CD4-positive, alpha-beta T cell treated with Interleukin-17A for 1 hour (primary cell): Measurements from ENCODE around the gene SLC24A3.

Experiments used
- DNase-seq: peaks from one replicate; pipeline ENCODE4 v3.0.0-alpha.2; 2020

Gene SLC24A3

DNA sequence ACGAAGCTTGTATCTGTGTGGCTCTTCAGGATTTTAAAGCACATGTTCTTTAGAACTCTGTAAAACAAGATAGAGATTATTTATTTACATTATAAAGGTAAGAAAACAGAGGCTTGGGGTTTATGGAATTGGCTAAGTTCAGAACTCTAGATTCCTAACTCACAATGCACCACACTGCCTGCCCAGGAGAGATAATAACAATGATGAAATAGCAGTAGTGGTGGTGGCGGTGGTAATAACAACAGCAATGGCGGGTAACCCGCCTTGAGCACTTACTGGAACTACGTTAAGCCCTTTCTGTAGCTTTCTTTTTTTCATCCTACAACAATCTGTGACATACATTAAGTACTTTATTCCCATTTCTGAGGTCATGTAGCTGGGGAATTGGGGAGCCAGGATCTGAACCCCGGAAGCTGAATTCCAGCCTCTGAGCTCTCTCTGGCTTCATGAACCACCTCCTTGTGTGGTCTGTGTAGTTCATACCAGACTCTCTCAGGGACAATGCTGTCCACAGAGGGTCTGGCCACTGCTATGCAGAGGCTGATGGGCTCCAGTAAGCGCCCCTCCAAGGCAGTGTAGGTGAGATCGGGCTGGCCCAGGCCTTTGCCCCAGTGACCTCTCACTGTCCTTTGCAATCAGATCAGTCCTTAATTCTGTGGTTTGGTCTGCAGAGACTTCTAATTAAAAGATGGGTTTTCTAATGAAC, 260.9 kb downstream of the SLC24A3 start:
- DNase-seq, result no peak

DNA sequence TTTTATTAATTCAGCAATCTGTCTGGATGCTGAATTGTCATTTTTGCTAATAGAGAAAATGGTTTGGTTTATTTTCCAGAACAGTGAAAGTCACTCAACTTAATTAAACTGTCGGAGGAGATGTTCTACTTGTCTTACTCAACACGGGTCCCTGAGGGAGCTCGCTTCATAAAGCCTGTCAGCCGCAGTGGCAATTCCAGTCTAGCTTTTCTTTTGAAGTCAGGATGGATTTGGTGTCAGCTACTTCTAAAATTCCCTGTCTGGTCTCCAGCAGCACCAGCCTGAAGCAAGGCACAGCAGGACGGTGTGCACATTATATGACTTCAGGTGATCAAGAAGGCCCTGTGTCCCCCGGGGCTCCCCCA, 261.5 kb downstream of the SLC24A3 start:
- DNase-seq, result no peak

DNA sequence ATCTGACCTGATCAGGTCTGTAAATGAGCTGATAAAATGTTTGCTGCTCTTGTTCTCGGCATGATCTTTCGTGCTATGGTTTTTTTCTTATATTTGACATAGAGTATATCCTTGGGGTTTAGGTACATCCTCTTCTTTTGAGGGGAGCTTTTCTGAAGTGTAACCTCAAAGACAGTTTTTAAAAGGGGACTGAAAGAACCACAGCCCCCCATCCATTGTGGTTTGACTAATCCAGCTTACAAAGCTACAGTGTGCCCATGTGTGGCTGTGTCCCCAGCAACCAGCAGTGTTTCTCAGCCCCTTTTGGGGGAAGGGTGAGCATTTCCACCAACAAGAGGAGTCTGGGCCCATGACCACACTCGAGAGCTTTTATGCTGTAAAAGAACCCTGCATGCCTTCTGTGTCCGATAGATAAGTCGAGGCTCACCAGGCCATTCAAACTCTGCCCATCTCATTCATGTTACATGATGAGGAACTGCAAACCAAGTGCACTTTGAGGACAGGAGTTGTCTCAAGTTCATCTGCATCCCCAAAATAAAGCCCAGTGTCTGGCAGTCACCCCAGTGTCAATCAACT, 266.0 kb downstream of the SLC24A3 start:
- no peak for DNase-seq

DNA sequence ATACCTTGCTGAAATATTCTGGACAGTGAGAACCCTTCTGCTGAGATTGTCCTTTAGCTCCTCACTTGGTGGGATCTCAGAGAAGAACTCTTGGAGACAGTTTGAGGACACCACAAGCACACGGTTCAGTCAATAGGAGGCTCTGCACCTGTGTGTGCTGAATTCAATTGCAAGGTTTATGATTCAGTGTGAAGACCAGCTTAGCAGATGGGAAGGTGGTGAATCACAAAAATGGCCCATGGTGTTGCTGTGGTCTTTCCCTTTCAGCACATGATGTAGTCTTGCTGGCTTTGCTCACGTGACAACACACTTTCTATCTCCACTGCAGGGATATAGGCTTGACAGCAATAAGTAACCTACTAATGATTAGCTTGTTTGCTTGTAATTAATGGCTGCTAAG, 270.3 kb downstream of the SLC24A3 start:
- no peak for DNase-seq

DNA sequence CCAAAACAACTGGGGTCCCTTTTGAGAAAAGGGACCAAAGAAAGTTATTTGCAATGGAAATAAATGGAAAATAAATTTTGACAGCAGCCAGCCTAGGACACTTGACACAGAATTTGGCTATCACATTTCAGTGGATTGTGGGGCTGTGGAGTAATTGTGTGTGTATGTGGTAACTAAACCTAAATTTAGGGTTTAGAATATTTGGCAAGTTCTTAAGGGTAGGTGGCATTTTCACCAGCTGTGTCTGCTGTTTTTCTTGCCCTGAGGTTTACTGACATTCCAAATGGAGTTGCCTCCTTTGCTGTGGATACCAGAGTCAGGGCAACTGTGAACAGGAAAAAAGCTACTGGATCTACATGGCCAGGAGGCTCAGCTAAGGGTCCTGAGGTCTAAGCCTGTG, 270.9 kb downstream of the SLC24A3 start:
- no peak for DNase-seq

DNA sequence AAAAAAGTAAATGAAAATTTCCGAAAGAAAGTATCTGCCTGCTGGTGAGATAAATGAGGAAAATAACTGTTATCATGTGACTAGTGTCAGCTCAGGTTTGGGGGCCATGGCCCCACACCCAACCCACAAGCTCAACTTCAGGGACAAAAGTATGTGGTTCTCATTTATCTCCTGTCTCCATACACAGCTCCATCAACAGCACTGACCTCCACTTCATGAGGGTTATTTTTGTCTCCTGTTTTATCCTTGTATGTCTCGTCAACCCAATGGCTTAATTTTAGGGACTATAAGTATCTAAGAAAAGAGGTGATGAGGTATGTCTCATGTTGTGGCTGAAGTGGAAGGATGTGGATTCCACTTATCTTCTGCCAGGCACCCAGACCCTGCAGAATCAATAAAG, 274.0 kb downstream of the SLC24A3 start:
- DNase-seq, result no peak

DNA sequence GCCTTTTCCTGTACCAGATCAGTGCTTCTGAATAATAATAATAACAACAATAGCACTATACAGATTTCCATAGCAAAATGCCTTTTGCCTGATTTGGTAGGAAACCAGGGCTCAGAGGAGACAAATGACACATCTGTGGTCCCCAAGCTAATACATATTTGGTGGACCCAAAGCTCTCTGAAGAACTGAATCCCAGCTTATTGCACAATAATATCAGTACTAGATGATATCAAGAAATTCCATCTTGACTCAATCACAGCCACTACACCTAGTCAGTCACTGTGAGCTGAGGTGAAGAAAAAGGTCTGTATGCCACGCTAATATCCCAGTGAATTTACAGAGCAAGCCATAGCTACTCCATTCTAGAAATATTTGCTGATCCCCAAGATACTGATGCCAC, 275.0 kb downstream of the SLC24A3 start:
- no peak for DNase-seq

DNA sequence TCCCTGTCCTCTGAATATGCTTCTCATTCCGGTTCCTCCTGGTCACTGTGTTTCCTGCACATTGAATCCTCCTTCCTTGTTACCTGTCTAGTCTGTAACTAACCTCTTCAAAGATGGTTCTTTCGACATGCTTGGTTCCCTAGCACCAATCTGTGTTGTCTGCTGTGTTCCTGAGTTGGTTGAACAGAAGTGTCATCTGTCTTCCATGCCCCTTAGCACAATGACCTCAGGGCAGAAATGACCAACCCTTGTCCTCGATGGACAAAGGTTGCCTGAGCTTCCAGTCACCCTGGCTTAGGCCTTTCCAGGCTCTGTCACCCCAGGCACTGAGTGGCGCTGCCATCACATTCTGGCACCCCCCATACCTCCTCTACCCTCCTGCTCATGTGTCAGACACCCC, 278.8 kb downstream of the SLC24A3 start:
- DNase-seq, result no peak

DNA sequence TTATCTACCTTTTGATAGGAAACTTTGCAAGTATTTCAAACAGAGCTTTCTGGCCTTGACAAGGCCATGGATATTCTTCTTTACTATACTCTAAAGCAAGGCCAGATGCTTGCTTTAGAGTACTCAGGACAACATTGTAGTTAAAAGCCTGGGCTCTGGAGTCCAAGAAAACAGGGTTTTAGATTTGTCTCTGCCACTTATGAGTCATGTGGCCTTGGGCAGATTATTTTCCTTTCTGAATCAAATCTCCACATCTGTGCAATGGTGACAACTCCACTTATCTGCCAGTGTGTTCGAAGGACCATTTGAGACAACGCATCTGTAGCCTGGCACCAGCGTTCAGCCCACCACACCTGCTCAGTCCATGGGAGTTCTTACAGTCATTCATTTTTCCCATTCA, 279.7 kb downstream of the SLC24A3 start:
- DNase-seq, result no peak

DNA sequence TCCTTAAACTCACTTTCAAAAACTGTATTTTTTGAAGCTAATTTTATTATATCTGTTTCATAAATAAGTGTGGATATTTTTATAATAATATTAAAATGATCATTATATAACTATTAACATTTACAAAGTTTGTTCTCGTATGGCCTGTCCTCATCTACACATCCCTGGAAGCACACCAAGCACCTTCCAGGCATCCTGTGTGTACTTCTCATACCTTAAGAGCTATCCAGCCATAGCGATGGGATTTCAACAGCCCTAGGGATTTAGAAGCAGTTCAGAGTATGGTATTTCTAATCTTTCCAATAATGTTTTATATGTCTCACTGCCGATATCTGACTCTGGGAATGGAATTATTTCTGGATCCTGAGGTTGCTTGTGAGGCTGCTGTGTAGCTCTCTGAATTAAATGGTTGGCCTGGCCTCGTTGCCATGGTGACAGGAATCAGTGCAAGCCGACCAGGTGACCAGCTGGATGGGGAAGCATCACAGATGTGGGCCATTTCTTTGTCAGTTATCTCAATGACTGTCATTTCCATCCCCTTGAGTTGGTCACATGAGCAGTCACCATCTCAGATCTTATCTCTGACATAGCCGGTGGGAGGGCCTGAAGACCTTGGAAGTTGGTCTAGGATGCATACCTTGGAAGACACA, 280.4 kb downstream of the SLC24A3 start:
- DNase-seq, result no peak

DNA sequence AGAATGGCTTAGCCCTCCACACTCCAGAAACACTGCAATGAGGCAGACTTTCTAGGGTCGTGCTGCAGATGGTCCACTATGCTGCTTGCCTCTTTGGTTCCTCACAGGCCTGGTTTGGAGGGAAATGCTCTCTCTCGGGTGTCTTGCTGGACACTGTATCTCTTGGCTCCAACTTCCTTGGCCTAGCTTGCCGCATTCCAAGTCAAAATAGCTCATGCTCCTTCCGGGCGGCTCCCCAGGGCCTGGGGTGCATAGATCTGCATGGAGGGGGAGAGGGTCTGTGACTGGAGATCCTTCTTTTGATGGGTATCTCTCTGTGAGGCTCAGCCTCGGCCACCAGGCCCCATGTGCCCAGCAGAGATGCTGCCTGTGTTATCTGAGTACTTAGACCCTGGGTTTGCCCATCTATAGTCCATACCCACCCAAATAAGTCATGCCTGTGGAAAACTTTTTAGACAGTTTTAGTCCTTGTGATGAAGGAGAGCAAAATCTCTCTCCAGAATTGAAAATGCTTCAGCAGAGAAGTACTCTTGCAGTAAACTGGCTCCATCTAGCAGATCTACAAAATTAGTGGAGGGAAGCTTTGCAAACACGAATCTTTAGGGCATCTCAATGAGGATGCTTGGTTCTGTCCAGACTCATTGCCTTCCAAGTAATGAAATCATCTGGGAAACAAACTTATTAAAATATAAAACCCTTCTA, 281.5 kb downstream of the SLC24A3 start:
- no peak for DNase-seq

DNA sequence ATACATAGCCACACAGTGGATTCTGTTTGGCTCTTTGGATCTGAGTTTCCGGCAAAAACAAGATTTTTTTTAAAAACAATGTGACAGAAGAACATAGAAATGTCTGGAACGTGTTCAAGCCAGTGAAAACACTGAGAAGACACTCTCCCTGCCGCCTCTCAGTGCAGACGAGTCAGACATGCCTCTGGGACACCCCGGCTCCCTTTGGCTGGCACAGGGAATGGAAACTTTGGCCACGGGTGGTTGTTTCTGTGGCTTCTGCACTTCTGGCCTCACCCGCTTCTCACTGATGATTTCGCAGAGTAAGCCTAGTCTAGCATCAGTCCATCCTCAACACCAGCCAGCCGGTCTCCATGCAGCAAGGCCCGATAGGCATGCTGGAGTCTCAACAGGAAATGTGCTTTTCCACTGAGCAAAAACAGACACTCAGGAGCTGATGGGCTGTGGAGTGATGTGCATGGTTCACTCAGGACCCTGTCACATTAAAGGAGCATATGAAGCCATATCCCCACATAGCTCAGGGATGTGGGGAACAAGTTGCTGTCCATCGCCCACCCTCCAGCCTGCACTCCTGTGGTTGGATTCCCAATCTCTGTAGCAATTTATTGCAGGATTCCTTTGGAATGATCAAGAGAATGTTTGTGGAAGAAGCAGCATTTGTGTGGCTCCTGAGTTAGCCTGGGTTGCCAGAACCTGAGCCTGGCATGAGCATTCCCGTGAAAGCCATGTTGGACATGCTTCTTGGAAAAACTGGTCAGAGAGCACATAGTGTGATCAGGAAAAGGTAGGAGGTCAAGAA, 283.7 kb downstream of the SLC24A3 start:
- no peak for DNase-seq

DNA sequence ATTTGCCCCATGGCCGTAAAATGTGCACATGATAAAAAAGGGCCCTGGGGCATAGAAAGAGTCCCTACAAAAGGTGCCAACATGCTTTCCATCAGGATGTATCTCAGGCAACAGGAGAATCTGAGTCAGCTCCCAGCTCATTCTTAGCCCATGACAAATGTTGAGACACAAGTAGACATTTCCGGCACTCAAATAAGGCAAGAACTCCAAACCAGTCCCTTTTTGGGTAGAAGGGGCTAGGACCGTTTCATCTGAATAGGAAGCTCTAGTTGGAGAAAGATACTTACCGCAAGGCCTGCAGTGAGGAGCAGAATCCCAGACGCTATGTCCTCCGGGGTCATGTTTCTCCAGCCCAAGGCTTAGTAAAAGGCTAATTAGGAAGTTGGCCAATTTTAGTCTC, 284.6 kb downstream of the SLC24A3 start:
- no peak for DNase-seq

DNA sequence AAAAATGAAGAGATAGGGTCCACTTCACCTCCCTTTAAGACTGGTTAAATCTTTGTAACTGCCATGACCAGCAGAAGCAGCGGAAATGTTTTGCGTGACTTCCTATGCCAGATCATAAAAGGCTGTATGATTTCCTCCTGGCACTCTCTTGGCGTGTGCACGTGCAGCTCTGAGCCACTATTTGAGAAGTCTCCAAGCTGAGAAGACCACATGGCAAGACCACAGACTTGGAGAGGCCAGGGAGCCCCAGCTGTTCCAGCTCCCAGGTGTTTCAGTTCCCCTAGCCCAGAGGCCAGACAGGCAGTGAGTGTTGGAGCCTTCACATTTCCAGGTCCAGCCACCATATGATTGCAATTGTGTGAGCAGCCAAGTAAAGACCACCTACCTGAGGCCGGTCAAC, 286.3 kb downstream of the SLC24A3 start:
- no peak for DNase-seq

DNA sequence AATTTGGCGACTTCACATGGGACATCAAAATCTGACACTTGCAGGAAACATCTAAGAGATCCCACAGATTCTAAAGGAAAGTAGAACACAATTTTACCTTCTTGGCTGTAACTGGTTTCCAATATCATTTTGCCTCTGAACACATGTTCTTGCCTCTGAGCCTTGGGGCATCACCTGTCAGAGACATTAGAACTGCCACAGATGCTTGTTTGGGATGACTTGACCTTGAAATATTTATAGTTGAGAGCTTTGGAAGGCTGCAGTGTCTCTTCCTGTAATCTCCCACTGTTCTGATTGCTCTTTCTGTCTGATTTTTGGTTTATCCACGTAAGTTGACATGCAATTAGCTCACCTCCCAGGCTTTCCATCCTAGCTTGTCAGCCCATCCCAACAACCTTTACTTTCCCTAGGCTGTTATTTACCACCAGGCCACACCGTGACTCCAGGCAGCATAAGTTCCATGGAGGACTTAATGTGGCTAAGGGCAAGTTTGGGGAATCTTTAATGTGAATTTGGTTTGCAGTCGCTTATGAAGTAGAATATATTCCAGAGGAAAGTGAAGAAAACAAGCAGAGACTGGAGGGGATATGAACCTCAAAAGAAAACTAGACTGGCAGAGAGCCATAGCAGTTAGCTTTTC, 289.2 kb downstream of the SLC24A3 start:
- no peak for DNase-seq

DNA sequence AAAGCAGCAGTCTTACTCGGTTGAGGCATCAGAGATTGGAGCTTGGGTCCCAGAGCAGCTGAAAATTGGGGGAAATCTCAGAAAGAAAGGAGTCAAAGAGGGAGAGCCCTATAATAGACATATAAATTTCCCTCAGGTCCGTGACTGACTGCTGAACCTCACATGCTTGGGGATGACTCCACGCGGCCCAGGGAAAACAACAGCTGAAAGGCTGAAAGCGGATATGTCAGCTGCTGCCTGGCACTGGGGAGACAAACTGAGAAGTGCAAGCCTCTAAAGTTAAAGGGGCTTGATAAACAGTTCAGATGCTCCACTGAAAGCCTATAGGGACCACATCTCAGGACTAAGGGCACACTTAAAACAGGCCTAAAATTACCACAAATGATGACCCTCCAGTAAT, 289.7 kb downstream of the SLC24A3 start:
- DNase-seq, result no peak

DNA sequence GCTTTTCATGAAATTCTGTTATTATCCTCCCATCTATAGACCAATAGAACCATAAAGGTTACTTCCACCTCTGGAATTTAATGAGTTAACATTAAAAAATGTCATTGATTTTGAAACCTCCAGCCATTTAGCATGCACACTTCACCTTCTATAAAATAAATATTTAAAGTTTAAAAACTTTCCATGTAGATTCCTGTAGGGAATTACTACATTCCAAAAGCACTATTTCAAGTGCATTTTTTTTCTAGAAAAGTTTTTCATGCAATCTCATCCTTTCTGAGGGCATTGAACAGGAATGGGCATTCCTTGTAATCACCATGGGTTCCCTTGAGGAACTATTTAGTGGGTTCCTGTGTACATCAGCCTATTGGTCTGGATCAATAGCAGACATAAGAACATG, 291.8 kb downstream of the SLC24A3 start:
- DNase-seq, result no peak

DNA sequence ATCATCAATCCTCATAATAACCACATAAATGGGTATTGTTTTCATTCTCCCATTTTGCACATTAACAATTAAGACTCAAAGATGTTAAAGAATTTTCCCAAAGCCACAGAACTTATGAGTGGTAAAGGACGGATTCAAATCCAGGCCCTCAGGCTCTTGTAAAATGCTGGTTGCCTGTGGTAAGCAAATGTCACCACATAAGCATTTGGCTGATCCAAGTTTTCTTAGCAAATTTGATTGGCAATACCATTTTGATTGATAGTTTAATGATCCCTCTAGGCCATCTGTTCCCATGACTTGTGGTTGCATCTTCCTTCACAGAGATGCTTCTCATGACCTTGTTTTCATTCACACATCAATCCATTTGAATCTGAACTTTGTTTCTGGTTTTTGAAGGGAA, 293.6 kb downstream of the SLC24A3 start:
- DNase-seq, result no peak

DNA sequence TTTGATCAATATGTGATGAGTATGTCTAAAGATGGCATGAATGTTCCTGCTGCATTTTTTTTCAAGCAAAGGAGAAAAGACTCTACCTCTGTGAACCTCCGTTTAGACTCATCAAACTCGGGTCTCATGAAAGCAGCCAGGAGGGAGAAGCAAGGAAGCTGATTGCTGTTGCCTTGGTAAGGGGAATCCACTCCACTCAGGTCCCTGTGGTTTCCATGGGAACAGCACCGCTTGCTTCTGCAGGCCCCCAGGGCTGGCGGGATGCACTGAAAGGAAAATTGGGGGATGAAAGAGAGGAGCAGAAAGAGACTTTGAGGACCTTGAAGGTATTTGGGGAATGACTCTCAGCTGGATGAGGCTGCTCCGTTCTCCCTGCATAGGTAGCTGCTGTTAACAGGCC, 296.0 kb downstream of the SLC24A3 start:
- no peak for DNase-seq

DNA sequence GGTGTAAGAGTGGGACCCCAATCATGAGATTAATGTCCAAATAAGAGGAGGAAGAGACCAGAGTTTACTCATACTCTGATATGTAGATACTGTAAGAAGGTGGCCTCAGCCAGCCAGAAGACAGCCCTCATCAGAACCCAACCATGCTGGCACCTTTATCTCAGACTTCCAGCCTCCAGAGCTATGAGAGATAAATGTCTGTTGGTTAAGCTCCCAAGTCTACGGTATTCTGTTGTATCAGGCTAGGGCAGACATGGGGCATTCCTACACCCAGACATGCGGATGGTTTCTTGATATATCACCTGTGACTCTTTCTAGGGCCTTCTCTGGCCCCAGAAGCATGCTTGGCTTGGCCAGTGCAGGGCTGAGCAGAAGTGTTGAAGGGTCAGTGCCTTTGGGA, 298.2 kb downstream of the SLC24A3 start:
- no peak for DNase-seq

DNA sequence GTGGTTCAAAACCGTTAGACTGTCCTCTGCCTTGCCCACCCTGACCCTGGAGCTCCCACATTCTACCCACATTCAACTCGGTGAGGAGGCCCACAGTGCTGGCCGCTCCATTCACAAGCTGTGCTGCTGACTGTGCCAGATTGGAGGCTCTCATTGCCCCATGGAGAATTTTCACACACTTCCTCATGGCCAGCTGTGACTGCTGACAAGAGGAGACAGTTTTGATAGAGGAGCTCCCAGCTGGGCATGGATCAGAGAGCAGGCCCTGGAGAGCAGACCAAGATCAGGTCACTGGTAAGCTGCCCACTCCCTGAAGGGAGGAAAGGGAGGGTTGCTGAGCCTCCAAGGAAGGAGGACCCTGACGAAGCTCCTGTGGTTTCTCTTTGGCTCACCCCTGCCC, 299.5 kb downstream of the SLC24A3 start:
- DNase-seq, result no peak

DNA sequence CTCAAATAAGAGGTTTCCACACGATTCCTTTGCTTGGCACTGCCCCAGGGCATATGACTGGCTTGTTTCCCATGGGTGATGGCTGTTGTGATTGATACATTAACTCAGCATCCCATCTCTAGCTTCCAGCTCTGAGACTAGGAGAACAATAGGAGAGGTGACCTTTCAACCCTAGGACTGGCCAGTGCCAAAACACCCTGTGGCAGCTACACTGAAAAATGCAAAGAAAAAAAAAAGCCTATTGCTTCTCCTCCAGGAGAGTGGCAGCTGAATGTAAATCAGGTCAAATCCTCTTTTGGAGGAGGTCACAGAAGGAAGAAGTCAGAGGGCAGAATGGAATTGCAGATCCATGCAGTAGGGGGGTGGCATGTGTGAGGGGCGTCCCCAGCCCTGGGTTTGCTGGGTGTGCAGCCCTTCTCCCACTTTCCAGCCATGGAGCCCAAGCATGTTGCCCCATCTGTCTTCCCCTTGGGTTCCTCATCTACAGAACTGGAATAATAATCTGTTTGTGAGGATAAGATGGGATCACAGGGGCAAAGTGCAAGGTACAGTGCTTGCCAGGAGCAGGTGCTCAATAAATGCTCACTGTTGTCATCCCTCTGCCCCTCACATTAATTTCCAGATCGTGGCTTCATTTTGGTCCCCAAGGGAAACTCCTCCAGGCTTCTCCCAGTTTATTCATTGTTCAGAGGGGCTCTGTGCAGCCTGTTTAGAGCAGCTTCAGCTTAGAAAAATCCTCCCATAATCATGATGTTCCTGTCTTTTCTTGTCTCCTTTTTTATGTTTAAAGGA, 300.6 kb downstream of the SLC24A3 start:
- no peak for DNase-seq
